NCI-H2029 (cell line): ENCODE measurements around the gene NUAK2.
"Not testable (repeated sequence)": the region's sequence is repeated elsewhere in the genome, so short reads cannot be mapped to it uniquely, and the experiment has no call there.

Experiments used
- DNase-seq: peaks from one replicate; lab custom pipeline; 2025; lab: John Stamatoyannopoulos, UW

Gene NUAK2

DNA sequence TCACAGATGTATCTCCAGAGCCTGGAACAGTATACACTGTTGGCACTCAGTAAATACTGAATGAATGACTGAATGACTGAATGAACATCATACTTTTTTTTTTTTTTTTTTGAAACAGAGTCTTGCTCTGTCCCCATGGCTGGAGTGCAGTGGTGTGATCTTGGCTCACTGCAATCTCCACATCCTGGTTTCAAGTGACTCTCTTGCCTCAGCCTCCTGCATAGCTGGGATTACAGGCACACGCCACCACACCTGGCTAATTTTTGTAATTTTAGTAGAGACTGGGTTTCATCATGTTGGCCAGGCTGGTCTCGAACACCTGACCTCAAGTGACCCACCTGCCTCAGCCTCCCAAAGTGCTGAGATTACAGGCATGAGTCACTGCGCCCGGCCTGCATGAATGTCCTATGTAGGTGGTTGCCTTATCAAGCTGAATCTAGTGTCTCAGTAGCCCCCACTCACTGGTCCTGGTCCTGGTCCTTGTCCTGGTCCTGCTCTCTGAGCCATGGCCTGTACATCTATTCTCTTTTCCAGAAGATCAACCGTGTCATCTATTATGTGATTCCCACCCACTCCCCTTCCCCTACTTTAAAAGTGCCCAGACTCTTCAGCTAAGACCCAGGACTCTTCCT, 23.9 kb downstream of the NUAK2 start:
- DNase-seq, result not testable (repeated sequence)

DNA sequence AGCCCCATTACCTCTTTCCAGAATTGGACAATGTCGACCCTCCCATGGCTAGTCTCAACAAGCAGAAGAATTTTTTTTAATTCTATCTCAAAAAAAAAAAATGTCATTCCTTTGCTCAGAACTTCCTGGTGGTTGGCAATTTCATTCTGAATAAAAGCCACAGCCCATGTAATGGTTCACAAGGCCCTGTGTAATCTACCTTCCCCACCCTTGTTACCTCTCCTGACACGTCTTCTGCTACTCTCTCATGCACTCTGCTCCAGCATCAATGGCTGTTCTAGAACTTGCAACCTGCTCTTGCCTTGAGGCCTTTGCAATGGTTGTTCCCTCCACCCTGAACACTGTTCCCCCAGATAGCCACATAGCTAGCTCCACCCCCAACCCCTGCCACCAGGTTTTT, 25.4 kb downstream of the NUAK2 start:
- DNase-seq, result no peak

DNA sequence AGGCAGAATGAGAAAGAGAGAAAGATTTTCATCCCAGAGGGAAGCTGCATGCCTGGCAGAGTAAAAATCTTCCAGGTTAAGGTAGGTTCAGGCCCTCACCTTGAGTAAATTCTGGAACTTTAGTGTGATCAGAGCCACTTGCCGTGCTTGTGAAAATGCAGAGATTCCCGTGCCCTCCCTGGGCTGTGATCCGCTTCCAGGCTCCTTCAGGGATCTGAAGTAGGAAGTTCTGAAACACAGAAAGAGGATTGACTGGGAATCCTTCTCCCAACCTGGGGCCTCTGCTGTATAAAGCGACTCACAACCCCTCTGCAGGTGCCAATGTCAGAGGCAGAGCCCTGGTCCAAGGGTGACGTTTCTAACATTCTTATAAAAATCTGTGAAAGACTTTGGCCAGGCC, 26.6 kb downstream of the NUAK2 start:
- no peak for DNase-seq

DNA sequence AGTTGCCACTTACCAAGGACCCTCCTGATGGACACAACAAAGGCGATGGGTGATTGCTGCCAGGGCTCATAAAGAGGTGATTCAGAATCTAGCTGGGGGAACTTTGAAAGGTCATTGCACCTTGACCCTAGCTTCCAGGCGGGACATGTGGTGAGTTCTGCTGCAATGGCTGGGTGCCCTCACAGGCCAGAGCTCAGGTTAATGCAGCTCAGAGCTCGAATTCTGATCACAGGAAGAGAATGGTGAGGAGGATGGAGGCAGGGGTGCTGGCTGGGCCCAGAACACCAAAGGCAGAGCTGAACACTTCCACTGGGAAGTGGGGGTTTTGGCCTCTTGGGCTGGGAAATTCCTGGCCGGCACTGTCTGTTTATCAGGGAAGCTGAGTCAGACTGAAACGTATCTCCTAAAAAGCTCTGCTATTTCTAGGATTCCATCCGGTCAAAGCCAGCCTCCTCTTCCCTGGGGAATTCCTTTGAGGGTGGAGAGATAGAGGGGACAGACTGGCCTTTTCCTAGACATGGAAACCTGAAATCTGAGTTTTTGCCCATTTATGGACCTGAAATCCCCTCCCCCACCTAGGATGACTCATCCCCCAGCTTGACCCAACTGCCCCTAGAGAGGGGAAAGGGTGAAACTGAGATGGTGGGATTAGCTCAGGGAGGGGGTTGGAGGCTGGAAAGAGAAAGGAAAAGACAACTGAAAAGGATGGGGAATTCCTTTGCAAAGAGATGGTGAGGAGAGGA, 27.2 kb downstream of the NUAK2 start:
- DNase-seq, result no peak

DNA sequence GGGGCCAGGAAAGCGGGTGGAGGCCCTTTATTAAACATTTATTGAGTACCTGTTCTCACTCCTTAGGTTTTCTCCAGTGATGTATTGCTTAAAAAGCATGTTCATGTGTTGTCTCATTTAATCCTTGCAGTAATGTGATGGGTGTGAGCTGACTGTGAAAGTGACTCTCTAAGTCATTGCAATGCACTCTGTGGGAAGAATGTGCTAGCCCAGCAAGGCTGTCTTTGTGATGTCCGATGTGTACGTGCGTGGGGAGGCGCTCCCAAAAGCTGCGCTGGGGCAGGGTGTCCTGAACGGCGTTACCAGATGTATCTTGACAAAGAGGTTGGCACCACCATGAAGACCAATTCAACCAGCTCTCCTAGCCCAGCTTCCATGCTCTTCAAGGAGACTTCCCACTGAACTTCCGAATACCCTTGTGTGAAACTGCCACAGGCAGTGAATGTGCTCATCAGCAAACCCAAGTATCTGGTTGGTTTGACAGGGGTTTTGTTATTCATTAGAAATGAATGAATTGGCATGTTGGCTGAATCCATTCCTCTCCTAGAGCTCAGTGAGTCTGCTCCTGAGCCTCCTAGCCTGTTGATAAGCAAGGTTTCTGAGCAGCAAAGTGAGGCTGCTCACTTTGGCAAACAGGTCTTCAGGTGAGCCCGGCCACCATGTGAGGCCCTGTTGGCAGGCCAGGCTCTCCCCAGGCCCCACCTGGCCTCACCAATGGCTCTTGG, 28.0 kb downstream of the NUAK2 start:
- DNase-seq, result no peak

DNA sequence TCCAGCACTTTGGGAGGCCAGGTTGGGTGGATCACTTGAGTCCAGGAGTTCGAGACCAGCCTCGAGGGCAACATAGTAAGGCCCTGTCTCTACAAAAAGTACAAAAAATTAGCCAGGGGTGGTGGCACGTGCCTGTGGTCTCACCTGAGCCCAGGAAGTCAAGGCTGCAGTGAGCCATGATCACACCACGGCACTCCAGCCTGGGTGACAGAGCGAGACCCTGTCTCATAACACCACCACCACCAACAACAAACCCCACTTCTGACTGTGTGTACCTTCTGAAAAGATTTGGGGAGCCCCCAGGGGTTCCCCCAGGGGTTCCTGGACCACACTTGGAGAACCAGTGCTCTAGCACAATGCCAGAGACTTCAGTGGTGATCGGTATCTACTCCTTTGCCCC, 29.9 kb downstream of the NUAK2 start:
- no peak for DNase-seq

DNA sequence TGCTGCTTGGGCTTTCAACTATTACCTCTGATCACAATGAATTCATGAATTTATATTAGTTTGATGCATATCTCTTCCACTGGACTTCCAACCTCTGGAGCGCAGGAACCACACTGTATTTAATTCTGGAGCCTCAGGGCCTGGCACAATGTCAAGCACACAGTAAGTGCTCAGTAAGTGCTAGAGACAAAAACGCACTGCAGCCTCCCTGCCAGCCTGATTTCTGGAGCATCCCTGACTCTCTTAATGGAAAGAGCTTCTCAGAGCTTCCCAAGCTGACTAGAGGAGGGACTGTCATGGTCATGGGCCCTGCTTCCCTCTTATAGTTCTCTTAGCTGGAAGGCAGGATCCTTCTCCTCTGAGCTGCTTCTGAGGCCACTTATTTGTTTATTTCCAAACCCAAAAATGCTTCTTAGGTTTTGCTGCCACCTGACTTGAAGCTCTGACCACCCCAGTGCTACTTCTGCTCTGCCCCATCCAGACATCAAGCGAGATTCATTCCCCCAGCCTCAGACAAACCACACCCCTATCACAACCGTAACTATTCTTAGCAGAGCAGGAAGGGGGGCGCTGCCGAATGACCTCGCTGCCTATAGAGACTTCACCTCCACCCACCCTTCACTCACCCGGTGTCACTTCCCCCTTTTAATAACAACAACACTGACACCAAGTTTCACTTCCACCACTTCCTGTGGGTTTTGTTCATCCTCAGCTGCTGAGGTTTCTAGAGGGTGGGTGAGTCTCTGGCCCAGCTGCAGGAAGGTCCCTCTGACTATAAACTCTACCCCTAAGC, 33.6 kb downstream of the NUAK2 start:
- DNase-seq, result peak; percentile 44

DNA sequence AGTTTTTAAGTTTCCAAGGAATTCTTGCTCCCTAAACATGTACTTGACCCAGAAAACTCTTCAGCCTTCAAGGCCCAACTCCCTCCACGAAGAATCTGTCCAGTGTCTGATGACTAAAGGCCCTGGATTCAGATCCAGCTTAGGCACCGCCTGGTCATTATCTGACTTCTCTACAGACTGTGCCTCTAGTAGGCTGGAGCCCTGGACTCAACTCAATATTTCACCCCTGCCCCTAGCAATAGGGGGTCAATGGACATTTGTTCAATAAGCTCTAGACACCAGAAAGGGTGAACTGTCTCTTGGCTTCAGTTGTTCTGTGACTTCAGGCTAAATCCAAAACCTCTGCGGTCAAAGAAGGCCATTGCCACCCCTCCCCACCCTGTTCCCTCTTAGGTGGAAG, 34.5 kb downstream of the NUAK2 start:
- DNase-seq, result no peak

DNA sequence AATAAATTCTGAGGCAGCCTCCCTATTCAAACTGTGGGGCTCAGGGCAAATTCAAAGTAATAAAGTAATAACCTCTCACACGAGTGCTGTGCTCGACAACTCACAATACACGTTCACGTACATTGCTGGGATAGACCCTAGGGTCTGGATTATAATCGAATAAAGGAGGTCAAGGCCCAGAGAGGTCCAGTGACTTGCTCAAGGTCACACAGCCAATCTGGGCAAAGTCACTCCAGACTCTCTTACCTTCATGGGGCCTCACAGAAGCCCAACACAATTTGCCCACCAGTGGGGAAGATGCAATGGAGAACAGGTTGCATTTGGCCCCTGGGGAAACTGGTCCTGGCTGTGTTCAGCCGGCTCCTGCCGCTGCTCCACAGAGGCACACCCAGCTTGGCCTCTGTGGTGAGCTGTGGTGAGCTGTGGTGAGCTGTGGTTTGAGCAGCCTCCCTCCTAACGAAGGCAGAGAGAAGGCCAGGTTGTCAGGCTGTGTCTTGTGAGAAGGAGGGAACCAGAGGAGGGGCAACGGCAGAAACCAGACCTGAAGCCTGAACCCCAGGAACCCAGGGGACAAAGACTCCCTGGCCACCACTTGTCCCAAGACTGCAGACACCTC, 35.1 kb downstream of the NUAK2 start:
- DNase-seq, result no peak

DNA sequence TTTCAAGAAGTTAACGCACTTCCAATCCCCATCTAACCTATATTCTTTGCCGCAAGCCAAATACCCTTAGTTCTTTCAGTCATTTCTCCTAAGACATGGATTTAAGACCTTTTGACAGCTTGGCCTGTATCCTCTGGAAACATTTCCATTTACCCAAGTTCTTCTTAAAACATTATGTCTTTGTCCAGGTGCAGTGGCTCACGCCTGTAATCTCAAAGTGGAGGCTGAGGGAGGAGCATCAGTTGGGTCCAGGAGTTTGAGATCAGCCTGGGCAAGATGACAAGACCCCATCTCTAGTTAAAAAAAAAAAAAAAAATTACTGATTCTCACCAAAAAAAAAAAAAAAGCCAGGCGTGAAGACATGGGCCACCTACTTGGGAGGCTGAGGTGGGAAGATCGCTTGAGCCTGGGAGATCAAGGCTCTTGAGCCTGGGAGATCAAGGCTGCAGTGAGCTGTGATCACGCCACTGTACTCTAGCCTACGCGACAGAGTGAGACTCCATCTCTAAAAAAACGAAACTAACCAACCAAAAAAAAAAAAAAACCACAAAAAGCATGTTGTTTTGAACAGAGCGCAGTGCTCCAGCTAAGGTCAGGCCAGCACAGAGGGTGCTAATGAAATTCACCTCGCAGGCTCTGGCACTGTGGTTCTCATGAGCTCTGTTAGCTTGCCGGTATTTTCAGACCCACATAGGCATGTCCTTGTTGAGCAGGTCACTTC, 36.0 kb downstream of the NUAK2 start:
- no peak for DNase-seq

DNA sequence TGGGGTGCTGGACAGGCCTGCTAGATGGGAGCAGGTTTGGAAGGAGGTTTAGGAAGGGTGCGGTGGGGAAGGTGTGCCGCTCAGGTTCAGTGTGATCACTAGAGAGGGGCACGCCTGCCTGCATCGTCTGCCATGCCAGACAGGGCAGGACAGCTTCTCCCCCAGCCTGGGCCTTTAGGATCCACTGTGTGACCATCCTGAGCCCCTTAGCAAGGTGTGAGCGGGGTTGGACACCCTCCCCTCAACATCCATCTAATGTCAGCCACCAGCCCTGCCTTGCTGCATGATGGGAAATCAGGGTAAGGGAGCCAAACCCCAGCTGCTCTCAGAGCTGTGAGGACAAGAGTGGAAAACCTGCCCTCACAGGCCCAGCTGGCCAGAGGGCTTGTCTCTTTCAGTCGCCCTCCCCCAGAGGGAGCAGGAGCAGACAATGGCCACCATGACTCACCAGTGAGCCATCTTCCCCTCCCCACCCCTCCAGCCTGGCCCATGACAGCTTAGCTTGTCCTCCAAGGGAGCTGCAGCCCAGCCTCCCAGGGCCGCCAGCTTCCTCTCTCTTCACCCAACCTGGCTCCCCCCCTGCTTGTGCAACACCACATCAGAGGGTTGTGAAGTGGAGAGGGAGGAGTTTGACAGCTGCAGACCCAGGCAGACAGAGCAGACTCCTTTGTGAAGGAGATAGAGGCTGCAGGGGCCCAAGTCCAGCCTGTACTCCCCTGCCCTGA, 37.0 kb downstream of the NUAK2 start:
- peak; percentile 90 for DNase-seq

DNA sequence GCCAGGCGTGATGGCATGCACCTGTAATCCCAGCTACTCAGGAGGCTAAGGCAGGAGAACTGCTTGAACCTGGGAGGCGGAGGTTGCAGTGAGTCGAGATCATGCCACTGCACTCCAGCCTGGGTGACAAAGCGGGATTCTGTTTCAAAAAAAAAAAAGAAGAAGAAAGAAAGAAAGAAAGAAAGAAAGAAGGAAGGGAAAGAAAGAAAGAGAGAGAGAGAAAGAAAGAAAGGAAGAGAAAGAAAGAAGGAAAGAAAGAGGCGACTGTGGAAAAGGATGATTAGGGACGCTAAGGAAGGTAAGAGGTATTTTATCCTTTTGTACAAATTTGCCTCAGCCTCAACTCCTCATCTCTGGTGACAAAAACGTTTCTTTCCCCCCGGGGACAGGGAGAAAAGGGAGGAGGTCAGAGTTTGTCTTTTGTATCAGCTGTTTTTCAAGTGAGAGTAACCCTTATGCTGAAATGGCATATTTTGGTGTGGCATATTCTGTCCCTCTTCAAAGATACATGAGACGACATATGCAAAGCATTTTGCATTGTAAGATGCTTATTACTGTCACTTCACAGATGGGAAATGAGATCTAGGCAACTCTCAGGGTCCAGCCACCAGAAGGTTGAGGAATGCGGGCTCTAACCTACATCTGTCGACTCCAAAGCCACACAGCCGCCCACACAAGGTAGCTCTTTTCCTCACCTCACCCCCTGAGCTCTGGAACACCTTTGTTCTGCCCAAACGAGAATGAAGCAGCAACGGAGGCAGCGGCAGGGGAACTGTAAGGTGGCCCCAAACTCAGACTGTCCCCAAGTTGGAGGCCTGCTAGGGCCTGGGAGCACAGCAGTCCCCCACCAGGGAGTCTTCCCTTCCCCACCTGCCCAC, 38.0 kb downstream of the NUAK2 start:
- no peak for DNase-seq

DNA sequence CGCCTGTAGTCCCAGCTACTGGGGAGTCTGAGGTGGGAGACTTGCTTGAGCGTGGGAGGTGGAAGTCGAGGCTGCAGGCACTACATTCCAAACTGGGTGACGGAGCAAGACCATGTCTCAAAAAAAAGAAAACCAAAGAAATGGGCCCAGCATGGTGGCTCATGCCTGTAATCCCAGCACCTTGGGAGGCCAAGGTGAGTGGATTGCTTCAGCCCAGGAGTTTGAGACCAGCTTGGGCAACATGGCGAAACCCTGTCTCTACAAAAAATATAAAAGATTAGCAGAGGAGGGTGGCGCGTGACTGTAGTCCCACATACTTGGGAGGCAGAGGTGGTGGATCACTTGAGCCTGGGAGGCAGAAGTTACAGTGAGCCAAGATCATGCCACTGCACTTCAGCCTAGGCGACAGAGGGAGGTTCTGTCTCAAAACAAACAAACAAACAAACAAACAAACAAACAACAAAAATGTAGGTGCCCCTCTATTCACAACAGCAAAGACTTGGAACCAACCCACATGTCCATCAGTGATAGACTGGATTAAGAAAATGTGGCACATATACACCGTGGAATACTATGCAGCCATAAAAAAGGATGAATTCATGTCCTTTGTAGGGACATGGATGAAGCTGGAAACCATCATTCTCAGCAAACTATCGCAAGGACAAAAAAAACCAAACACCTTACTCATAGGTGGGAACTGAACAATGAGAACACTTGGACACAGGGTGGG, 40.7 kb downstream of the NUAK2 start:
- not testable (repeated sequence) for DNase-seq

DNA sequence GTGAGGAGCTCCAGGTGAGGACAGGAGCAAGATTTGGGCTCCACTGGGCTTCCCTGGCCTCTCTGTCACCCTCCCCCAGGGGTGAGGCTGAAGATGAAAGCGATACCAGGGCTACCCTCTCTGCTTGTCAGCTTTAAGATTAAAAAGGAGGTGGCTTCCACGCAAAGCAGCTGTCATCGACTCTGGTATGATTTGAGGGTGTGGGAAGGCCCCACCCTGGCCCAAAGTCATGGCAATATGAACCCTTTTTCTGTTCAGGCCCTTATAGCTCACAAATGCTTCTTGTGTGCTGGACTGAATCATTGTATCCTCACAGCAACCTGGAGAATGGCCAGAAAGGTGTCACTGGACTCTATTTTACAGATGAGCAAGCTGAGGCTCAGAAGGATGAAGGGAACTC, 41.6 kb downstream of the NUAK2 start:
- DNase-seq, result no peak

DNA sequence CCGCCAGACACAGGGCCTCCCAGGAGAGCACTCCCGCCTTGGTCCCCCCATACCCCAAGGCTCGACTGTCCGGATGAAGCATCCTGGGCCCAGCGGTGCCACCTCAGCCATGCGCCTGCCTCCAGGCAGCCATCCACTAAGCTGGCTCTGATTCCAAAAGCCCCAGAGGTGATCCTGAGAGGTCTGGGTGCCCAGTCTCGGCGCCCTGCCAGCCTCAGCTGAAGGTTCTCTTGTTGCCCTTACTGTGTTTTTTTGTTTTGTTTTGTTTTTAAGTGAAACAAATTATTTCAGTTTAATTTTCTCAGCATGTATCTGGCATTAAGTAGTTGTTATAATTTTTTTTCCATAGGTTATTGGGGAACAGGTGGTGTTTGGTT, 44.9 kb downstream of the NUAK2 start:
- DNase-seq, result no peak

DNA sequence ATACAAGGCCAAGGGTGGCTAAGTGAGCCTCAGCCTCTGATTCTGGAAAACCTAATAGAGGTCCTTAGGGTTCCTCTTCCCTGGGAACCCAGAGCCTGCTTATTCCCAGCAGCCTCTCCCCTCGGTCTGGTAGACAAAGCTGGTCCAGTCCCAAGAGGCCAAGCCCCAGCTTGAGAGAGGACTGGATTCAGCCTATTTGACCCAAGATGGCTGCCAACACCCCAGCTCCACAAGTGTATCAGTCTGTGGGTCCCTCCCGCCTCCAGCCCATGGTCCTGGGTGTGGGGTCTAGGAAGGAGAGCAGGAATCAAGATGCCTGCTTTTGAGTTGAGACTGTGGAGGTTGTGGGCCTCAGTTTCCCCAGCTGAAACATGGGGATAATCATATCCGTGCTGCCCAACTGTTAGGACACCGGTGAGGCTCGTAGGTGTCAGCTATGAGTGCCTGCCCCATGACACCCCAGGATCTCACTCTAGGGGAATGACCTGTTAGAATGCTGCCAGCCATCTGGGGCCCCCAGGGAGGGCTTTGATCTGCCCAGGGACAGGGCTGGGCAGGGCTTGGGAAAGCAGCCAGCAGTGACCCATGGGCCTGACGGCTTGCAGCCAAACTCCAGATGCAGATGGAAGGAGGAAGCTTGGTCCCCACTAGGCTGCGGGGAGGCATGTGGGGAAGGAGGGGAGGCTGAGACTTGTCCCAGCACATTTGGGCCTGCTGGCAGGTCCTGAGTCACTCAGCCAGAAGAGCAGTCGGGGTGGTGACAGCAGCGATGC, 45.4 kb downstream of the NUAK2 start:
- no peak for DNase-seq

DNA sequence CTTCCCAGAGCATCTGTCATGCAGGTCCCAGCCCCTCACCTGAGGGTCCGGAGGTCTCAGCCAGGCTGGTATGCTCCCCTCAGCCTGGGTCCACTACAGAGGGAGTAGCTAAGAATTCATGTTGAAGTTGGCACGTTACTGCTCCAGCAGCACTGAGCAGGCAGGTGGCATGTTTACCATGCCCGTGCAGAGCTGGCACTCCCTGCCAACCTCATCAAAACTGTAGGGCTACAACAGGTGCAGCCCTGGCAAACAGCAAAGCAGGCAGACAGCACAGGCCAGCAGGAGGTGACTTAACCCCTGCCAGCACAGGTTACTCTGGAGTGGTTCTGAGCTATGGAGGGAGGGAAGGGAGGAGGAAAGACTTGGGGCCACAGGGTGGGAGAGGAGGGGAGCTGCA, 46.4 kb downstream of the NUAK2 start:
- DNase-seq, result peak; percentile 90

DNA sequence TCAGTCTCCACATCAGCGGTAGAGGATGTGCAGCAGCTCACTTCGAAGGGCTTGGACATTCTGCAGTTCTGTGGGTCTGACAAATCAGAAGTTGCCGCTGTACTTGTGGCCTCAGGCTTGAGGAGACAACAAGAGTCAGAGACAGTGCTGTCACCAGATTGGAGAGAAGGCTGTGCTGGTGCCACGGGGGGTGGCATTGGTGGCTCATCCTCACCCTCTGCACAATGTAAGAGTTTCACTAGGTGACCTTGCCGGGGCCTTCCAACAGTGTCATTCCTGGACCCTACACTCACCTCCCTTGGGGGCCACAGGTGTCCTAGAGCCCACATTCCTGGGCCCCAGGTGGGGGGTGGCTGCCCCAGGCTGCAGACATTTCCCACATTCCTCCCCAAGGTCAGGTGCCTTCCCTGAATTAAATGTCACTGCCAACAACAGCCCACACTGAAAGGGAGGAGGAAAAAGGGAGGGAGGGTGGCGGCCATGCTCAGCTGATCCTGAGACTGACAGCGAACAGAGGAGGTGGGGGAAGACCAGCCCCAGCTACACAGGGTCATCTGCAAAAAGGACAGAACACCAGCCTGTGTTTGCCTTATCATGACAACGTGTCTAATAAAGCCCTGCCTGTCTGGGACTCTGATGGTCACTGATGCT, 47.4 kb downstream of the NUAK2 start:
- DNase-seq, result no peak
